Measurements from ENCODE around the gene PLA2G4A. TPM values are rescaled to one million over a fixed set of nuclear protein-coding genes. Genes with fewer than 3 reads are reported as not detected.

The PLA2G4A gene
- total and polyA plus RNA-seq, 2 experiments from 2014 or later, result 1.1 to 3.8 TPM

GRCh38 chr1:186849826-186850225 lies 21.1 kb downstream of the PLA2G4A start:
- Histone ChIP-seq H4K20me1 (replicated peaks; ENCODE audit: insufficient read depth) (no peaks in the 10 kb centered on the region), H3K27me3 (ENCODE audit: insufficient read depth) (no peaks in the 10 kb centered on the region), H3K79me2 (replicated peaks; ENCODE audit: insufficient read depth) (no peaks in the 10 kb centered on the region), H2AFZ (no peak overlapping the region), H3K36me3 (ENCODE audit: insufficient read depth) (no peaks in the 10 kb centered on the region), H3K4me2 (no peak overlapping the region), H3K4me1 (ENCODE audit: insufficient read depth) (no peaks in the 10 kb centered on the region), H3K9me2 (ENCODE audit: insufficient read depth) (no peaks in the 10 kb centered on the region), H3F3A (replicated peaks; ENCODE audit: low read depth) (no peaks in the 10 kb centered on the region), H3K4me3 (no peak overlapping the region), H3K27ac (ENCODE audit: low read depth) (no peak overlapping the region)
- no peak for TF ChIP-seq EZH2phosphoT487 (IDR thresholded peaks at IDR 0.05; ENCODE audit: unreplicated experiment)
- TF ChIP-seq CTCF (conservative IDR thresholded peaks at IDR 0.05; ENCODE audit: low read depth in 2 of 2), result no peak
- TF ChIP-seq STAT1 (IDR thresholded peaks at IDR 0.05; ENCODE audit: unreplicated experiment), result no peak
- no peak for TF ChIP-seq EZH2 (IDR thresholded peaks at IDR 0.05; ENCODE audit: low read depth, unreplicated experiment)
- no peak for TF ChIP-seq NANOG (IDR thresholded peaks at IDR 0.05; ENCODE audit: borderline replicate concordance)
- TF ChIP-seq CREB1 (CRISPR knock-in tag; IDR thresholded peaks at IDR 0.05; ENCODE audit: low read depth), result no peak
- TF ChIP-seq JUNB (IDR thresholded peaks at IDR 0.05; ENCODE audit: unreplicated experiment), result no peak
- TF ChIP-seq REST (IDR thresholded peaks at IDR 0.05; ENCODE audit: unreplicated experiment), result no peak
- no peak for TF ChIP-seq ETS1 (IDR thresholded peaks at IDR 0.05)
- no peak for TF ChIP-seq ZNF462 (CRISPR knock-in tag; IDR thresholded peaks at IDR 0.05)
- no peak for TF ChIP-seq POLR2AphosphoS5 (IDR thresholded peaks at IDR 0.05; ENCODE audit: low read depth)
- TF ChIP-seq ZNF331 (CRISPR knock-in tag; IDR thresholded peaks at IDR 0.05; ENCODE audit: low read depth), result no peak
- no peak for TF ChIP-seq ZNF114 (CRISPR knock-in tag; IDR thresholded peaks at IDR 0.05)
- ATAC-seq (no peak), DNase-seq (ENCODE audit: low spot score) (no peak)
- H3K9me3 Mint-ChIP-seq, result no peaks in the 10 kb centered on the region
- H3K4me1 Mint-ChIP-seq, result no peaks in the 10 kb centered on the region; the same call in 2 of the 3 replicates
- H3K27me3 Mint-ChIP-seq (ENCODE audit: insufficient read depth, low read depth, poor library complexity), result no peaks in the 10 kb centered on the region
- H3K36me3 Mint-ChIP-seq (ENCODE audit: low read depth), result no peaks in the 10 kb centered on the region
- H3K4me3 Mint-ChIP-seq, result no peak overlapping the region
- no peak overlapping the region for H3K27ac Mint-ChIP-seq
